Left lung (tissue), 10 donors: ENCODE data around the gene MSTO1. TPM values are rescaled to one million over a fixed set of nuclear protein-coding genes. Genes with fewer than 3 reads are reported as not detected.
"Not testable (repeated sequence)": the region's sequence is repeated elsewhere in the genome, so short reads cannot be mapped to it uniquely, and the experiment has no call there.

Source experiments
- ATAC-seq: fragments of 200-7000 bp; cut with Tn5 transposase; one replicate; pipeline ENCODE4 v1.9.1; 2020; ENCODE audit warnings: moderate library complexity
- DNase-seq, 4 donors: peaks; one replicate each; pipeline ENCODE4 v3.0.0-alpha.2; 2013 to 2020
- H3K27ac ChIP-seq, 2 donors: fragments of 200-600 bp; sonication (generic) in 1 of 2; one replicate each; pipeline versions ENCODE4 v1.5.0 to v1.8.0; 2020 to 2021
- H3K27me3 ChIP-seq, 2 donors: fragments of 200-600 bp; sonication (generic) in 1 of 2; one replicate each; pipeline versions ENCODE4 v1.5.0 to v1.8.0; 2020 to 2021
- H3K36me3 ChIP-seq, 2 donors: fragments of 200-600 bp; sonication (generic) in 1 of 2; one replicate each; pipeline versions ENCODE4 v1.5.0 to v1.8.0; 2020 to 2021
- H3K4me1 ChIP-seq, 2 donors: fragments of 200-600 bp; one replicate each; pipeline ENCODE4 v1.8.0; 2021
- H3K4me3 ChIP-seq, 2 donors: fragments of 200-600 bp; sonication (generic) in 1 of 2; one replicate each; pipeline versions ENCODE4 v1.5.0 to v1.8.0; 2020 to 2021; ENCODE audit warnings: mild to moderate bottlenecking in 1 of 2
- H3K9me3 ChIP-seq, 2 donors: fragments of 200-600 bp; sonication (generic) in 1 of 2; one replicate each; pipeline versions ENCODE4 v1.5.0 to v1.8.0; 2020 to 2021
- intact Hi-C, 2 donors: fragments of 100-400 bp; cut with DNase I; formaldehyde crosslinking; loops; one replicate each; pipeline versions ENCODE4 v1.11.2 to v1.14.2; 2022
- polyA plus RNA-seq, 6 donors: library from polyadenylated mRNA; unstranded; fragments of 120-200 nt; gene quantifications; one replicate each; pipeline ENCODE4 v1.2.1, GENCODE V29; 2013; ENCODE audit not compliant: insufficient read length in 6 of 6
- total RNA-seq, 2 donors: library from RNA; stranded (reverse); fragmentation: NEBNext Ultra II Directional; extraction: Animal tissue kit (Norgen Biotek cat#: 25700); gene quantifications; one replicate each; pipeline ENCODE4 v1.2.1, GENCODE V29; 2021
- TF ChIP-seq, protein P1 (sequence below), 2 donors: fragments of 200-600 bp; sonication (generic) in 1 of 2; IDR thresholded peaks; one replicate each; pipeline versions ENCODE4 v1.5.0 to v1.8.0; 2021; ENCODE audit warnings: antibody characterized with exemption in 2 of 2
- donor health status: DM: no; HTN: yes; CAD: no.
- donor health status: DM: no; HTN: no; CAD: no.

The MSTO1 gene
- total and polyA plus RNA-seq, 8 donors: 27.2 to 86.6 (median 67.8) TPM

DNA sequence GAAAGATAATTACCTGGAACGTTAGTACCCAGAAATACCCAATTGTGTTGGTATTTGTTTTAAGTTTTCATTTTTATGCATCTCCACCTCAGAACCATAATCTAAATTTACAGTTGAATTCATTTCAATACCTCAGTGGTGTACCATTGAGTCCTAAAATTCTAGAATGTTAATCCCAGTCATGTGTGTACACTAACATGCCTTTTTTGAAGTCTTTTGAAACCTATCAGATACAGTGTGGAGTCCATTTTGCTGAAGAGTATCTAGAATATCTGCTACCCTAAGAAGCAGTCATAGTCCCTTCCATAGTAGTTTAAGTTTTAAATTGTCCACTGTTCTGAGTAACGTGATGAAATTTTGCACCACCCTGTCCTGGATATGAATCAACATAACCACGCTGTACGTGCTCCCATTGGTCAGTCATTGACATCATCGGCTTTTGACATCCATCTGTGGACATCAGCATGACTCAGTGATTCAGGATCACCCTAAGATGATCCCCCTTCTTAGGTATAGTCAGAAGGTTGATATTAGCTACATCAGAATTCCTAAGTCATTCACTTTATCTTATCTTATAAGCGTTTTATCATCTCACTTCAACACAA is 39.9 kb upstream of the MSTO1 start:
- no peak overlapping the region for H3K4me3 ChIP-seq
- no peak overlapping the region for H3K27ac ChIP-seq
- no peaks in the 10 kb centered on the region for H3K9me3 ChIP-seq
- TF ChIP-seq, protein P1, sequence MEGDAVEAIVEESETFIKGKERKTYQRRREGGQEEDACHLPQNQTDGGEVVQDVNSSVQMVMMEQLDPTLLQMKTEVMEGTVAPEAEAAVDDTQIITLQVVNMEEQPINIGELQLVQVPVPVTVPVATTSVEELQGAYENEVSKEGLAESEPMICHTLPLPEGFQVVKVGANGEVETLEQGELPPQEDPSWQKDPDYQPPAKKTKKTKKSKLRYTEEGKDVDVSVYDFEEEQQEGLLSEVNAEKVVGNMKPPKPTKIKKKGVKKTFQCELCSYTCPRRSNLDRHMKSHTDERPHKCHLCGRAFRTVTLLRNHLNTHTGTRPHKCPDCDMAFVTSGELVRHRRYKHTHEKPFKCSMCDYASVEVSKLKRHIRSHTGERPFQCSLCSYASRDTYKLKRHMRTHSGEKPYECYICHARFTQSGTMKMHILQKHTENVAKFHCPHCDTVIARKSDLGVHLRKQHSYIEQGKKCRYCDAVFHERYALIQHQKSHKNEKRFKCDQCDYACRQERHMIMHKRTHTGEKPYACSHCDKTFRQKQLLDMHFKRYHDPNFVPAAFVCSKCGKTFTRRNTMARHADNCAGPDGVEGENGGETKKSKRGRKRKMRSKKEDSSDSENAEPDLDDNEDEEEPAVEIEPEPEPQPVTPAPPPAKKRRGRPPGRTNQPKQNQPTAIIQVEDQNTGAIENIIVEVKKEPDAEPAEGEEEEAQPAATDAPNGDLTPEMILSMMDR (IDR thresholded peaks at IDR 0.05): no peak
- intact Hi-C loops: no loop called here
- ATAC-seq: no peak
- peaks cover 0 to 17% of the 10 kb centered on the region in 2 donors for H3K36me3 ChIP-seq
- no peak for DNase-seq
- no peaks in the 10 kb centered on the region for H3K27me3 ChIP-seq
- H3K4me1 ChIP-seq: peaks cover 0 to 9% of the 10 kb centered on the region in 2 donors

DNA sequence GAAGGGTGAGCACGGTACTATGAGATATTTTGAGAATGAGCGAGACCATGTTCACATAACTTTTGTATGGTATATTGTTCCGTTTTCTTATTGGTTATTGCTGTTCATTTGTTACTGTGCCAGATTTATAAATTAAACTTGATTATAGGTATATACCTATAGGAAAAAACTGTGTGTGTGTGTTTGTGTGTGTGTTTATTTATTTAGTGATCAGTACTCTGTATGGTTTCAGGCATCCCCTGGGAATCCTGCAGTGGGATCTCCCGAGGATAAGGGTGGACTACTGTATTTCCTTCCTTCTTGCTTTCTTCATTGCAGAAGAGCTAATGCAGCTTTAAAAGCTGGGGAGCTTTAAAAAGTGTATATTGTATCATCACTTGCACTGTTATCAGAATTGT is 39.4 kb upstream of the MSTO1 start:
- TF ChIP-seq, protein P1 (IDR thresholded peaks at IDR 0.05): no peak
- Histone ChIP-seq H3K27me3 (no peaks in the 10 kb centered on the region), H3K9me3 (no peaks in the 10 kb centered on the region), H3K36me3 (peaks cover 0 to 17% of the 10 kb centered on the region in 2 donors), H3K27ac (no peak overlapping the region), H3K4me1 (peaks cover 0 to 4% of the 10 kb centered on the region in 2 donors), H3K4me3 (no peak overlapping the region)
- ATAC-seq (no peak), DNase-seq (no peak)
- intact Hi-C loops: no loop called here

DNA sequence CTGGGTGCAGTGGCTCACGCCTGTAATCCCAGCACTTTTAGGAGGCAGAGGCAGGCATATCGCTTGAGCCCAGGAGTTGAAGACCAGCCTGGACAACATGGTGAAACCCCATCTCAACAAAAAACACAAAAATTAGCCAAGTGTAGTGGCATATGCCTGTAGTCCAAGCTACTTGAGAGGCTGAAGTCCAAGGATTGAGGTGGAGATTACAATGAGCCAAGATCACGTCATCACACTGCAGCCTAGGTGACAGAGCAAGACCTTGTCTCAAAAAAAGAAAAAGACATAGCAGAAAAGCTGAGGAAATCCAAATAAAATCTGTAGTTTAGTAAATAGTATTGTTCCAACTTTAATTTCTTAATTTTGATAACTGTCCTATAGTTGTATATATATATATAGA is 35.9 kb upstream of the MSTO1 start:
- TF ChIP-seq, protein P1 (IDR thresholded peaks at IDR 0.05): no peak
- ATAC-seq (no peak), DNase-seq (no peak)
- Histone ChIP-seq H3K4me3 (no peak overlapping the region), H3K4me1 (peaks cover 0 to 4% of the 10 kb centered on the region in 2 donors), H3K9me3 (no peaks in the 10 kb centered on the region), H3K36me3 (peaks cover 0 to 3% of the 10 kb centered on the region in 2 donors), H3K27me3 (no peaks in the 10 kb centered on the region), H3K27ac (no peak overlapping the region)
- intact Hi-C loops: no loop called here

DNA sequence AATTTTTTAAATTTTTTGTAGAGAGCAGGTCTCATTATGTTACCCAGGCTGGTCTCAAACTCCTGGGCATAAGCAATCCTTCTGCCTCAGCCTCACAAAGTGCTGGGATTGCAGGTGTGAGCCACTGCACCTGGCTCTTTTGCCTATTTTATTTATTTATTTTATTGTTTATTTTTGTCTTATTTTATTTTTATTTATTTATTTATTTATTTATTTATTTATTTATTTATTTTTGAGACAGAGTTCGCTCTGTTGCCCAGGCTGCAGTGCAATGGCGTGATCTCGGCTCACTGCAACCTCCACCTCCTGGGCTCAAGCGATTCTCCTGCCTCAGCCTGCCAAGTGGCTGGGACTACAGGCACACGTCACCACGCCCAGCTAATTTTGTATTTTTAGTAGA is 34.4 kb upstream of the MSTO1 start:
- DNase-seq, intact Hi-C loops, H3K36me3 ChIP-seq, H3K27ac ChIP-seq, H3K4me1 ChIP-seq, H3K9me3 ChIP-seq, H3K27me3 ChIP-seq, H3K4me3 ChIP-seq, ATAC-seq: not testable (repeated sequence)

DNA sequence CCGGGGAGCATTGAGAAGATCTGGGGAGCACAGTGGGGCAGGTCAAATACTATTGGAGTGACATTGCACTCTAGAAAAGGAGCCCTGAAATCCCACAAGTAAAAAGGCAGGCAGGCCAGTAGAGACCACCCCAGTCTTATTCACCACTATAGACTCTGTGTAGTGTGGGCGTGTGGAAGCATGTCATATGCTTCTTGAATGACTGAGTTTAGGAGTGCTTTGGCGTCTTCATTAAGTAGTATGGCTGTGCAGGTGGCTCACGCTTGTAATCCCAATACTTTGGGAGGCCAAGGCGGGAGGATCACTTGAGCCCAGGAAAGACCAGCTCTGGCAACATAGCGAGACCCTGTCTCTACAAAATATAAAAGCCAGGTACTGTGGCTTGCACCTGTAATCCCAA is 26.2 kb upstream of the MSTO1 start:
- H3K9me3 ChIP-seq, H3K27me3 ChIP-seq, H3K4me3 ChIP-seq, H3K27ac ChIP-seq, intact Hi-C loops, DNase-seq, ATAC-seq, H3K4me1 ChIP-seq, H3K36me3 ChIP-seq: not testable (repeated sequence)

DNA sequence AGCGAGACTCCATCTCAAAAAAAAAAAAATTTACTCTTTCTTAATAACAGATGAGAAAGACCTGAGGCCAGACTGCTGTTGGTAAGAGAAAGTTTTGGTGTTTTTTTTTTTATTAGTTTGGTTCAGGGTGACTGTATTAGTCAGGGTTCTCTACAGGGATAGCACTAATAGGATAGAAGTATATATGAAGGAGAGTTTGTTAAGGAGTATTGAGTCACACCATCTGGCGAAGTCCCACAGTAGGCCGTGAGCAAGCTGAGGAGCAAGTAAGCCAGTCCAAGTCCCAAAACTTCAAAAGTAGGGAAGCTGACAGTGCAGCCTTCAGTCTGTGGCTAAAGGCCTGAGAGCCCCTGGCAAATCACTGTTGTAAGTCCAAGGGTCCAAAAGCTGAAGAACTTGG is 20.7 kb upstream of the MSTO1 start:
- intact Hi-C loops, H3K36me3 ChIP-seq, H3K27me3 ChIP-seq, H3K4me1 ChIP-seq, DNase-seq, ATAC-seq, H3K27ac ChIP-seq, H3K4me3 ChIP-seq, H3K9me3 ChIP-seq: not testable (repeated sequence)

DNA sequence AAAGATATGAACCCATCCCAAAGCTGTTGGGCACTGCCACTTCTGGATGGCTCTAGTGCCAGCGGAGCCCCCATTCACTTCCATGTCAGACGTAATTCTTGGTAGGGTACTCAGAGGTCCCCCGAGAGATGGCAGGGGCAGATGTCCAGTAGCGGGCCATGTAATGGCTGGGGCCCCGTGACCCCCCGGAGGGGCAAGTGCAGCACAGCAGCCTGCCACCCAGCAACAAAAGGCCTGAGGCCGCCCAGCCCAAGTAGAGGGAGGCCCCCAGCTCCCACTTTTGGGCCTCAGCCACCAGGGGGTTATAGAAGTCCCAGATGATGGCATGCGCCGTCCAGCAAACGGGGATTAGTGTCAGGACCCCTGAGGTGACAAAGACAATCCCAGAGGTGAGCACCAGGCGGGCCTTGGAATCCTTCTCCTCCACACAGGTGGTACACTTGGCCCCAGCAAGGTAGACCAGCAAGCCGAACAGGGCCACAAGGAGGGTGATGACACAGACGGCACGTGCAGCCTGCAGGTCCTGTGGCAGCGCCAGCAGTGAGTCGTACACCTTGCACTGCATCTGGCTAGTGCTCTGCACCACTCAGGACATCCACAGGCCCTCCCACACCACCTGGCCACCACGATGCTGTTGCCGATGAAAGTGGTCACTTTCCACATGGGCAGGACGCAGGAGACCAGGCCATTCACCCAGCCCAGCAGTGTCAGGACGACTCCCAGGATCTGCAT is 19.3 kb upstream of the MSTO1 start:
- not testable (repeated sequence) for H3K27ac ChIP-seq, ATAC-seq, H3K4me3 ChIP-seq, H3K27me3 ChIP-seq, H3K4me1 ChIP-seq, H3K9me3 ChIP-seq, H3K36me3 ChIP-seq, DNase-seq
- intact Hi-C loops: loop anchor here in 1 of 2 donors (10.0 kb wide), 1 partner anchor 316 kb away; the partner anchor contains the start of genes CLK2 and HCN3
